HepG2 (cell line): ENCODE data around the gene JTB. TPM values are rescaled to one million over a fixed set of nuclear protein-coding genes. Genes with fewer than 3 reads are reported as not detected.

Experiments used
- ATAC-seq: fragments of 200-7000 bp; cut with Tn5 transposase; 3 replicates; pipeline ENCODE4 v1.9.1; 2020; ENCODE audit warnings: mild to moderate bottlenecking, moderate library complexity
- BruUV-seq: library from RNA; stranded (reverse); fragments of 400-500 nt; replicated peaks from 2 replicates; lab custom pipeline; 2021; lab: Mats Ljungman, UMichigan
- CTCF ChIA-PET: fragments of 300-600 bp; formaldehyde crosslinking; extraction: SDS; loops from one replicate; lab custom pipeline; 2021; ENCODE audit warnings: low total read pairs, inconsistent platforms, low intra/inter-chr PET ratio; lab: Yijun Ruan, JAX
- POLR2A ChIA-PET: fragments of 350-600 bp; sonication (Branson Sonifier 250); formaldehyde crosslinking; loops from one replicate; lab custom pipeline; 2020; ENCODE audit warnings: antibody characterized with exemption, inconsistent platforms; lab: Yijun Ruan, JAX
- DNase-seq: peaks from one replicate; pipeline ENCODE4 v3.0.0-alpha.2; 2015; ENCODE audit warnings: low spot score
- FAIRE-seq: peaks from 3 replicates; lab custom pipeline; 2011; peaks lifted over from hg19 to GRCh38; lab: Jason Lieb, UNC
- H2AFZ ChIP-seq: one replicate; pipeline ENCODE4 v1.6.1; 2011; ENCODE audit warnings: low read length, inconsistent platforms
- H3K27ac ChIP-seq: fragments of 300-600 bp; 3 replicates; pipeline ENCODE4 v1.8.0; 2011; ENCODE audit warnings: mixed run types, mild to moderate bottlenecking, mixed read lengths, low read length, inconsistent platforms; ENCODE audit not compliant: insufficient read depth; ENCODE audit errors: extremely low read length
- H3K27me3 ChIP-seq, 2 experiments: fragments of 200-600 bp in 1 of 2; 2 replicates in 1 of 2; 3 replicates in 1 of 2; pipeline versions ENCODE4 v1.6.0 to v1.8.0; 2011; ENCODE audit warnings: low read length in 2 of 2, mild to moderate bottlenecking in 2 of 2, moderate library complexity in 2 of 2, inconsistent platforms in 1 of 2; ENCODE audit not compliant: insufficient read depth in 2 of 2, control insufficient read depth in 1 of 2
- H3K36me3 ChIP-seq, 2 experiments: fragments of 200-600 bp in 1 of 2; replicated peaks in 1 of 2; 2 replicates in 1 of 2; 3 replicates in 1 of 2; pipeline versions ENCODE4 v1.5.1 to v1.8.0; 2011; ENCODE audit warnings: low read length in 2 of 2, inconsistent platforms in 1 of 2; ENCODE audit not compliant: insufficient read depth in 2 of 2, control insufficient read depth in 1 of 2
- H3K4me1 ChIP-seq: 2 replicates; pipeline ENCODE4 v1.5.1; 2012; ENCODE audit warnings: low read length, inconsistent platforms; ENCODE audit not compliant: insufficient read depth
- H3K4me2 ChIP-seq: 2 replicates; pipeline ENCODE4 v1.6.0; 2011; ENCODE audit warnings: low read depth, low read length, inconsistent platforms
- H3K4me3 ChIP-seq, 3 experiments: fragments of 200-600 bp in 1 of 3; sonication (generic), shearing (Covaris generic) in 1 of 3; replicated peaks in 1 of 3; 2 replicates each; pipeline ENCODE4 v1.5.1; 2011 to 2016; ENCODE audit warnings: low read length in 3 of 3, inconsistent platforms in 2 of 3, low read depth in 2 of 3, mild to moderate bottlenecking in 2 of 3, control low read depth in 1 of 3, mixed read lengths in 1 of 3; ENCODE audit not compliant: insufficient read depth in 1 of 3
- H3K79me2 ChIP-seq: one replicate; pipeline ENCODE4 v1.6.1; 2011; ENCODE audit warnings: low read length, inconsistent platforms; ENCODE audit not compliant: insufficient read depth
- H3K9ac ChIP-seq: 2 replicates; pipeline ENCODE4 v1.6.0; 2011; ENCODE audit warnings: mild to moderate bottlenecking, low read depth, low read length, inconsistent platforms; ENCODE audit not compliant: insufficient read depth
- H3K9me3 ChIP-seq: 2 replicates; pipeline ENCODE4 v1.5.1; 2012; ENCODE audit warnings: mild to moderate bottlenecking, low read length
- H4K20me1 ChIP-seq: 2 replicates; pipeline ENCODE4 v1.6.0; 2011; ENCODE audit warnings: inconsistent platforms, mild to moderate bottlenecking, low read length, moderate library complexity; ENCODE audit not compliant: insufficient read depth
- ATRX ChIP-seq: sonication (generic); formaldehyde crosslinking; IDR thresholded peaks from 2 replicates; pipeline ENCODE4 v1.4.0; 2020; ENCODE audit warnings: missing genetic modification reagents, borderline replicate concordance
- KDM4B ChIP-seq: sonication (generic); formaldehyde crosslinking; IDR thresholded peaks from 2 replicates; pipeline ENCODE4 v1.4.0; 2020; ENCODE audit warnings: missing genetic modification reagents
- RFX3 ChIP-seq: IDR thresholded peaks from 2 replicates; pipeline ENCODE4 v1.6.1; 2016; ENCODE audit warnings: missing biosample characterization, missing genetic modification reagents
- SIX4 ChIP-seq: sonication (generic); formaldehyde crosslinking; IDR thresholded peaks from 2 replicates; pipeline ENCODE4 v1.4.0; 2020; ENCODE audit warnings: missing genetic modification reagents
- SMC3 ChIP-seq: IDR thresholded peaks from 2 replicates; pipeline ENCODE4 v1.6.1; 2011; ENCODE audit warnings: low read length, improper control_type of control experiment
- ZBTB7A ChIP-seq: sonication (generic); formaldehyde crosslinking; IDR thresholded peaks from 2 replicates; pipeline ENCODE4 v1.8.0; 2022; ENCODE audit warnings: mild to moderate bottlenecking, missing genetic modification reagents
- ZNF230 ChIP-seq: sonication (generic); formaldehyde crosslinking; IDR thresholded peaks from 2 replicates; pipeline ENCODE4 v1.4.0; 2020; ENCODE audit warnings: mild to moderate bottlenecking, missing genetic modification reagents
- ZNF768 ChIP-seq: sonication (generic); formaldehyde crosslinking; IDR thresholded peaks from 2 replicates; pipeline ENCODE4 v1.4.0; 2020; ENCODE audit warnings: missing genetic modification reagents
- WGBS: methylation state at CpG from one replicate; pipeline ENCODE4 v1.1.6; 2017; ENCODE audit warnings: low lambda C conversion rate; 5-methylcytosine and 5-hydroxymethylcytosine counted together
- in situ Hi-C: cut with HindIII; loops from 2 replicates; pipeline ENCODE4 v1.10.0; 2017; ENCODE audit warnings: low pct_unique_long_range_greater_than_20kb; ENCODE audit not compliant: extremely low pct_ligation_motif_present
- intact Hi-C: fragments of 100-400 bp; cut with micrococcal nuclease; formaldehyde crosslinking; loops from one replicate; pipeline ENCODE4 v1.10.0; 2022; ENCODE audit not compliant: unreplicated experiment
- polyA plus RNA-seq, 8 experiments: library from polyadenylated mRNA; depleted of rRNA in 3 of 8; stranded (reverse) in 7 of 8; unstranded in 1 of 8; fragments of >200 nt; fragmentation: Illumina TruSeq in 4 of 8; extraction: Trizol in 4 of 8; gene quantifications; 2 replicates each; pipeline versions ENCODE4 v1.2.1 to v1.2.3, GENCODE V29; 2011 to 2016; ENCODE audit warnings: low read depth in 4 of 8, missing spikeins in 1 of 8, mixed read lengths in 1 of 8; ENCODE audit not compliant: insufficient read depth in 1 of 8
- total RNA-seq, 5 experiments: library from RNA; depleted of rRNA; stranded (reverse); fragments of >200 nt; fragmentation: Illumina TruSeq; extraction: Trizol; gene quantifications; 2 replicates each; pipeline ENCODE4 v1.2.3, GENCODE V29; 2016; ENCODE audit warnings: low read depth in 1 of 5
- TF ChIP-seq, protein P1 (sequence below): sonication (generic); formaldehyde crosslinking; conservative IDR thresholded peaks from 2 replicates; pipeline ENCODE4 v1.4.0; 2020; ENCODE audit warnings: missing genetic modification reagents
- TF ChIP-seq, protein P2 (sequence below): sonication (generic); formaldehyde crosslinking; IDR thresholded peaks from 2 replicates; pipeline ENCODE4 v1.4.0; 2020; ENCODE audit warnings: missing genetic modification reagents, borderline replicate concordance
- TF ChIP-seq, protein P3 (sequence below): sonication (generic); formaldehyde crosslinking; IDR thresholded peaks from 2 replicates; pipeline ENCODE4 v1.5.1; 2020; ENCODE audit warnings: mild to moderate bottlenecking, missing genetic modification reagents, moderate library complexity
- TF ChIP-seq, protein P4 (sequence below): sonication (generic); formaldehyde crosslinking; IDR thresholded peaks from 2 replicates; pipeline ENCODE4 v1.8.0; 2022; ENCODE audit warnings: missing genetic modification reagents, mild to moderate bottlenecking, inconsistent platforms, borderline replicate concordance

The JTB gene
- total and polyA plus RNA-seq, 2 of the 13 experiments (the other 11 are each of a cell fraction or from before 2014, with no cell fraction given) = 96.7 to 99.2 TPM

DNA sequence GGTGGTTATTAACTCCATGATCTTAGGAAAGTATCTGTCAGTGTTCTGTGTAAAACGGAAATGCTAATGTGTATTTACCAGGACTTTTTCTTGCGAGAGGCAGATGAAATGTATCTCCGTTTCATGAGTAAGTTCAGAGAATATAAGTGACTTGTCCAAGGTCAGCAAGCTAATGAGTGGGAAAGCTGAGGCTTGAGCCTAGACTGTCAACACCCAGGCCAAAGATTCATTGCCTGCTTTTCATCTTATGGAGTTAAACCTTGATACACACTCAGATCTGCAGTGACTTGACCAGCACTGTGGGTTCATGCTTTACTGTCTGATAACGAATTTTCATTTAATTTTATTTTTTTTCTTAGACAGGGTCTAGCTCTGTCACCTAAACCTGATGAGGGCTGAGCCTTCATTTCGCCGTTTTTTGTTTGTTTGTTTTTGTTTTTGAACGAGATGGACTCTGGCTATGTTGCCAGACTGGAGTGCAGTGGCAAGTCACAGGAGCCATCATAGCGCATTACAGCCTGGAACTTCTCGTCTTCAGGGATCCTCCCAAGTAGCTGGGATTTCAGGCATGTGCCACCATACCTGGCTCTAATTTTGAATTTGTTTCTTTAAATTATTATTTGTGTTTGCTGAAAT lies 918 bp upstream of the JTB start (continued):
- TF ChIP-seq, protein P1, sequence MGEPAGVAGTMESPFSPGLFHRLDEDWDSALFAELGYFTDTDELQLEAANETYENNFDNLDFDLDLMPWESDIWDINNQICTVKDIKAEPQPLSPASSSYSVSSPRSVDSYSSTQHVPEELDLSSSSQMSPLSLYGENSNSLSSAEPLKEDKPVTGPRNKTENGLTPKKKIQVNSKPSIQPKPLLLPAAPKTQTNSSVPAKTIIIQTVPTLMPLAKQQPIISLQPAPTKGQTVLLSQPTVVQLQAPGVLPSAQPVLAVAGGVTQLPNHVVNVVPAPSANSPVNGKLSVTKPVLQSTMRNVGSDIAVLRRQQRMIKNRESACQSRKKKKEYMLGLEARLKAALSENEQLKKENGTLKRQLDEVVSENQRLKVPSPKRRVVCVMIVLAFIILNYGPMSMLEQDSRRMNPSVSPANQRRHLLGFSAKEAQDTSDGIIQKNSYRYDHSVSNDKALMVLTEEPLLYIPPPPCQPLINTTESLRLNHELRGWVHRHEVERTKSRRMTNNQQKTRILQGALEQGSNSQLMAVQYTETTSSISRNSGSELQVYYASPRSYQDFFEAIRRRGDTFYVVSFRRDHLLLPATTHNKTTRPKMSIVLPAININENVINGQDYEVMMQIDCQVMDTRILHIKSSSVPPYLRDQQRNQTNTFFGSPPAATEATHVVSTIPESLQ (CRISPR knock-in tag) = 0 out of 2 replicates have a peak, but pooled peaks have one; percentile 30

DNA sequence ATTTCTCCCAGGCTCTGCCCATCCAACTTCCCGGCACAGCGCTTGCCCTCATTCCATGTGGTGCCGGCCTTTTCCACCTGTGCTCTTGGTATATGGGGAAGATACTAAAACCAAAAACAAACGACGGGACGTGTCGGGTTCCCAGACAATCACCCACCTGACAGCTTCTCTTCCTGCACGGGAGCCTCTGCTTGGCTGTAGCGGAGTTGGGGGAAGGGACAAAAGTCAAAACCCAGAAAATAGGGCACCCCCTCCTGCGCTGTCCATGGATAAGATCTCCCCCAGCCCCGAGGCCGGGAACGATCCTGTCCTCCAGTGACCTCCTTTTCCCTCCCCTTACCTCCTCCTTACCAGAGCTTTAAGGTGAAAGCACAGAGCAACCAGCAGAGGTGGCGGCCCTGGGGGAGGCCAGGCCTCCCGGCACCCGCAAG lies 640 bp downstream of the JTB start:
- 0% methylated on average over 13 of the region's 16 CpGs for WGBS
- Histone ChIP-seq H3K4me2 (peak overlapping the region; percentile 97), H3K9ac (peak overlapping the region; percentile 88), H3K4me3 (peak overlapping the region; percentile 72 to 79 (median 77)), H3K4me1 (peaks cover 25% of the 10 kb centered on the region), H3K27ac (peak overlapping the region; percentile 88), H4K20me1 (no peaks in the 10 kb centered on the region), H3K36me3 (peaks cover 1 to 19% of the 10 kb centered on the region in 2 experiments; a peak in 4 of 5 replicates), H3K9me3 (no peaks in the 10 kb centered on the region), H3K27me3 (no peaks in the 10 kb centered on the region), H2AFZ (no peak overlapping the region), H3K79me2 (peaks cover 16% of the 10 kb centered on the region)
- FAIRE-seq = no peak
- ChIA-PET POLR2A (interaction anchor here (0.9 to 4.4 kb wide), 13 partner anchors 10 to 249 kb away, joined by 3 to 209 read pairs (median 13); partner anchors contain the start of genes CREB3L4, CRTC2, DENND4B and GATAD2B), CTCF (no interaction called here)
- ATAC-seq = no peak
- in situ Hi-C loops (no loop called here), intact Hi-C loops (no loop called here)
- no TSS peak for BruUV-seq
- no peak for DNase-seq
- TF ChIP-seq ZNF230 (no peak), ZBTB7A (peak; percentile 69; the same call in 1 of the 2 replicates), SIX4 (peak; percentile 20; the same call in 1 of the 2 replicates), SMC3 (no peak), RFX3 (CRISPR knock-in tag) (no peak), ATRX (CRISPR knock-in tag) (no peak), ZNF768 (CRISPR knock-in tag) (no peak), KDM4B (CRISPR knock-in tag) (no peak)
- TF ChIP-seq, protein P2, sequence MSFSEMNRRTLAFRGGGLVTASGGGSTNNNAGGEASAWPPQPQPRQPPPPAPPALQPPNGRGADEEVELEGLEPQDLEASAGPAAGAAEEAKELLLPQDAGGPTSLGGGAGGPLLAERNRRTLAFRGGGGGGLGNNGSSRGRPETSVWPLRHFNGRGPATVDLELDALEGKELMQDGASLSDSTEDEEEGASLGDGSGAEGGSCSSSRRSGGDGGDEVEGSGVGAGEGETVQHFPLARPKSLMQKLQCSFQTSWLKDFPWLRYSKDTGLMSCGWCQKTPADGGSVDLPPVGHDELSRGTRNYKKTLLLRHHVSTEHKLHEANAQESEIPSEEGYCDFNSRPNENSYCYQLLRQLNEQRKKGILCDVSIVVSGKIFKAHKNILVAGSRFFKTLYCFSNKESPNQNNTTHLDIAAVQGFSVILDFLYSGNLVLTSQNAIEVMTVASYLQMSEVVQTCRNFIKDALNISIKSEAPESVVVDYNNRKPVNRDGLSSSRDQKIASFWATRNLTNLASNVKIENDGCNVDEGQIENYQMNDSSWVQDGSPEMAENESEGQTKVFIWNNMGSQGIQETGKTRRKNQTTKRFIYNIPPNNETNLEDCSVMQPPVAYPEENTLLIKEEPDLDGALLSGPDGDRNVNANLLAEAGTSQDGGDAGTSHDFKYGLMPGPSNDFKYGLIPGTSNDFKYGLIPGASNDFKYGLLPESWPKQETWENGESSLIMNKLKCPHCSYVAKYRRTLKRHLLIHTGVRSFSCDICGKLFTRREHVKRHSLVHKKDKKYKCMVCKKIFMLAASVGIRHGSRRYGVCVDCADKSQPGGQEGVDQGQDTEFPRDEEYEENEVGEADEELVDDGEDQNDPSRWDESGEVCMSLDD (CRISPR knock-in tag) = no peak
- TF ChIP-seq, protein P3, sequence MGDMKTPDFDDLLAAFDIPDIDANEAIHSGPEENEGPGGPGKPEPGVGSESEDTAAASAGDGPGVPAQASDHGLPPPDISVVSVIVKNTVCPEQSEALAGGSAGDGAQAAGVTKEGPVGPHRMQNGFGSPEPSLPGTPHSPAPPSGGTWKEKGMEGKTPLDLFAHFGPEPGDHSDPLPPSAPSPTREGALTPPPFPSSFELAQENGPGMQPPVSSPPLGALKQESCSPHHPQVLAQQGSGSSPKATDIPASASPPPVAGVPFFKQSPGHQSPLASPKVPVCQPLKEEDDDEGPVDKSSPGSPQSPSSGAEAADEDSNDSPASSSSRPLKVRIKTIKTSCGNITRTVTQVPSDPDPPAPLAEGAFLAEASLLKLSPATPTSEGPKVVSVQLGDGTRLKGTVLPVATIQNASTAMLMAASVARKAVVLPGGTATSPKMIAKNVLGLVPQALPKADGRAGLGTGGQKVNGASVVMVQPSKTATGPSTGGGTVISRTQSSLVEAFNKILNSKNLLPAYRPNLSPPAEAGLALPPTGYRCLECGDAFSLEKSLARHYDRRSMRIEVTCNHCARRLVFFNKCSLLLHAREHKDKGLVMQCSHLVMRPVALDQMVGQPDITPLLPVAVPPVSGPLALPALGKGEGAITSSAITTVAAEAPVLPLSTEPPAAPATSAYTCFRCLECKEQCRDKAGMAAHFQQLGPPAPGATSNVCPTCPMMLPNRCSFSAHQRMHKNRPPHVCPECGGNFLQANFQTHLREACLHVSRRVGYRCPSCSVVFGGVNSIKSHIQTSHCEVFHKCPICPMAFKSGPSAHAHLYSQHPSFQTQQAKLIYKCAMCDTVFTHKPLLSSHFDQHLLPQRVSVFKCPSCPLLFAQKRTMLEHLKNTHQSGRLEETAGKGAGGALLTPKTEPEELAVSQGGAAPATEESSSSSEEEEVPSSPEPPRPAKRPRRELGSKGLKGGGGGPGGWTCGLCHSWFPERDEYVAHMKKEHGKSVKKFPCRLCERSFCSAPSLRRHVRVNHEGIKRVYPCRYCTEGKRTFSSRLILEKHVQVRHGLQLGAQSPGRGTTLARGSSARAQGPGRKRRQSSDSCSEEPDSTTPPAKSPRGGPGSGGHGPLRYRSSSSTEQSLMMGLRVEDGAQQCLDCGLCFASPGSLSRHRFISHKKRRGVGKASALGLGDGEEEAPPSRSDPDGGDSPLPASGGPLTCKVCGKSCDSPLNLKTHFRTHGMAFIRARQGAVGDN = no peak
- TF ChIP-seq, protein P4, sequence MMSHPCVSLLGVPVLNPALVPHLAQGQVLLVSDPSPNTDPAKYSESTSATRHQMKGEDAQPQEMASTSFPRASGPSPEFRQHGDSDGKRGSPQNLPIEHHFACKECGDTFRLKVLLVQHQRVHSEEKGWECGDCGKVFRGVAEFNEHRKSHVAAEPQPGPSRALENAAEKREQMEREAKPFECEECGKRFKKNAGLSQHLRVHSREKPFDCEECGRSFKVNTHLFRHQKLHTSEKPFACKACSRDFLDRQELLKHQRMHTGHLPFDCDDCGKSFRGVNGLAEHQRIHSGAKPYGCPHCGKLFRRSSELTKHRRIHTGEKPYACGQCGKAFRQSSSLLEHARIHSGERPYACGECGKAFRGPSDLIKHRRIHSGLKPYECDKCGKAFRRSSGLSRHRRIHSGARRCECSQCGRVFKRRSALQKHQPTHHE (CRISPR knock-in tag) = no peak
